Natural killer cell treated with Interleukin-12 subunit alpha and Interleukin-12 subunit beta and Interleukin-15 and Interleukin-18, amount 100 ng/mL, for 72 hours (primary cell): ENCODE data around the gene CCR6. TPM values are rescaled to one million over a fixed set of nuclear protein-coding genes. Genes with fewer than 3 reads are reported as not detected.
"Not testable (repeated sequence)": the region's sequence is repeated elsewhere in the genome, so short reads cannot be mapped to it uniquely, and the experiment has no call there.

Experiments used
- ATAC-seq, 2 donors: fragments of 150-1000 bp; cut with Tn5 transposase in 1 of 2; sonication (Bioruptor Pico), chemical (Tn5 transposase) in 1 of 2; 2 replicates each; pipeline ENCODE4 v1.10.0; 2021
- DNase-seq: peaks from one replicate; pipeline ENCODE4 v3.0.0; 2022; ENCODE audit warnings: low spot score
- H3K27ac Mint-ChIP-seq, 2 donors: 1 replicate in 1 of 2; 2 replicates in 1 of 2; pipeline ENCODE4 v1.8.0; 2022; ENCODE audit warnings: mixed read lengths in 2 of 2, mild to moderate bottlenecking in 1 of 2, moderate library complexity in 1 of 2
- H3K27me3 Mint-ChIP-seq, 2 donors: 1 replicate in 1 of 2; 2 replicates in 1 of 2; pipeline ENCODE4 v1.8.0; 2022; ENCODE audit warnings: mixed read lengths in 2 of 2
- H3K36me3 Mint-ChIP-seq: one replicate; pipeline ENCODE4 v1.8.0; 2022; ENCODE audit warnings: mixed read lengths
- H3K4me1 Mint-ChIP-seq, 2 donors: 1 replicate in 1 of 2; 2 replicates in 1 of 2; pipeline ENCODE4 v1.8.0; 2022; ENCODE audit warnings: low read depth in 2 of 2, mixed read lengths in 2 of 2, mild to moderate bottlenecking in 1 of 2
- H3K4me3 Mint-ChIP-seq: one replicate; pipeline ENCODE4 v1.8.0; 2022; ENCODE audit warnings: mixed read lengths
- H3K9me3 Mint-ChIP-seq: 2 replicates; pipeline ENCODE4 v1.8.0; 2022; ENCODE audit warnings: mixed read lengths
- total RNA-seq, 2 donors: library from RNA; stranded (reverse); gene quantifications; one replicate each; pipeline ENCODE4 v1.2.3, GENCODE V29; 2022

CCR6 gene
- under 1 TPM in 1 of 2 donors, not detected in 1; 0.17 TPM for total RNA-seq

- Mint-ChIP-seq H3K27me3 (peaks cover 7 to 16% of the 10 kb centered on the region in 2 donors), H3K36me3 (no peaks in the 10 kb centered on the region), H3K4me3 (peak within 1 kb of the TSS; percentile 79), H3K27ac (peak within 1 kb of the TSS; percentile 50 to 69), H3K4me1 (peaks cover 39 to 56% of the 10 kb centered on the region in 2 donors), H3K9me3 (no peaks in the 10 kb centered on the region)
- no peak for DNase-seq
- peak; percentile 57 to 71 for ATAC-seq
Measured at GRCh38 chr6:167122827-167123657, at the start of gene CCR6. CCR6 (plus strand) TSS chr6:167123096; CDS start chr6:167136135, 13,039 bp downstream.

- Mint-ChIP-seq H3K4me3 (no peak overlapping the region), H3K4me1 (no peaks in the 10 kb centered on the region), H3K9me3 (peaks cover 10% of the 10 kb centered on the region), H3K36me3 (peaks cover 26% of the 10 kb centered on the region), H3K27ac (no peak overlapping the region), H3K27me3 (peaks cover 14 to 43% of the 10 kb centered on the region in 2 donors)
- ATAC-seq (no peak), DNase-seq (no peak)
Measured at GRCh38 chr6:167073679-167074274, 49.1 kb upstream of the CCR6 start.

DNA sequence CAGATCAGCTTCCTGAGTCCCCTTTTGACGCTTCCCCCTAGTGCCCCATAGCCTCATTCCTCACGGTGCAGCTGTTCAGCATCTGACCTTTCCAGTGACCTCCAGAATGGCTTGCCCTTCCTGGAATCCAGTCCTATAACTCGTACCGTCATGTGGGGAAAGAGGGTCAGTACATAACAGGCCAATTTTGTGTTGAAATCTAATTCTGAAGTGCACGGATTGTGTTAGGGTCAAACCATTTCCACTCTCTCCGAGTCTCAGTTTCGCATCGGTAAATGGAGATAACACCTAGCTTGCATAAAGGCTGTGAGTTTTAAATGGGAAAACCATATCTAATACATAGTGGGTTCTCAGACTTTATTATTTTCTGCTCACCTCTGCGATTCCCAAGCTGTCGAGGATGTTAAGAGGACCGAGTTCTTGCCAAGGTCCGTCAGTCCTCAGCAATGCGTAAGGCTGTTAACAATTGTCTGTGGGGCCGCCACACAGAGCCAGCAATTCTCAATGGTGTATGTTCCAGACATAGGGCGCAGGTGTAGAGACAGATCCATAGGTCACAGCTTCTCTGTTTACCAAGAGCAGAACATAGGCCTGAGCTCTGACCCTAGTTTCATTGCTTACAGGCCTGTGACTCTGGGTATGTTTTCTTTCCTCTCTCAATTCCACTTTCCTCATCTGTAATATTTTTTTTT lies 45.5 kb upstream of the CCR6 start:
- Mint-ChIP-seq H3K36me3 (peaks cover 12% of the 10 kb centered on the region), H3K9me3 (peaks cover 4% of the 10 kb centered on the region), H3K27ac (no peak overlapping the region), H3K4me1 (peaks cover 0 to 5% of the 10 kb centered on the region in 2 donors), H3K27me3 (peaks cover 5 to 20% of the 10 kb centered on the region in 2 donors), H3K4me3 (no peak overlapping the region)
- ATAC-seq (no peak), DNase-seq (no peak)

DNA sequence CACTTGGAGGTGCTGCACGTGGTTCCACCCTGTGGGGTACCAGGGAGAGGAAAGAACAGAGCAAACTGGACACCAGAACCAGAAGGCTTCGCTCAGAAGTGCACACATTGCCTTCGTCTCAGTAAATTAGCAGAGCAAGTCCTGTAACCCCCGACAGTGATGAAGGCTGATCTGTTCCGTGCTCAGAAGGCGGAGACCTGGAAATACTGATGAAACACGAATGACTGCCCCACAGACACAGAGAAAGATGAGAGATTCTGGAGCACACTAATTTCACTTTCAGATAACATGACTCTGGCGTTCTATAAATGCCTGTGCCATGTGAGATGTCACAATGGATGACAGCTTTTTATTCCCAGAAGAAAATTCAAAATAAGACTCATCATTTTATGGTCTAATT lies 44.2 kb upstream of the CCR6 start:
- Mint-ChIP-seq H3K27ac (no peak overlapping the region), H3K27me3 (peaks cover 4 to 15% of the 10 kb centered on the region in 2 donors), H3K9me3 (peaks cover 2% of the 10 kb centered on the region), H3K36me3 (peaks cover 2% of the 10 kb centered on the region), H3K4me3 (no peak overlapping the region), H3K4me1 (peaks cover 0 to 5% of the 10 kb centered on the region in 2 donors)
- ATAC-seq: no peak
- DNase-seq: no peak

- Mint-ChIP-seq H3K27me3 (peaks cover 4 to 7% of the 10 kb centered on the region in 2 donors), H3K36me3 (no peaks in the 10 kb centered on the region), H3K9me3 (no peaks in the 10 kb centered on the region), H3K27ac (no peak overlapping the region), H3K4me3 (no peak overlapping the region), H3K4me1 (peaks cover 0 to 5% of the 10 kb centered on the region in 2 donors)
- ATAC-seq (peak in 1 of 2 donors; percentile 80), DNase-seq (no peak)
Measured at GRCh38 chr6:167079853-167080297, 43.0 kb upstream of the CCR6 start.

DNA sequence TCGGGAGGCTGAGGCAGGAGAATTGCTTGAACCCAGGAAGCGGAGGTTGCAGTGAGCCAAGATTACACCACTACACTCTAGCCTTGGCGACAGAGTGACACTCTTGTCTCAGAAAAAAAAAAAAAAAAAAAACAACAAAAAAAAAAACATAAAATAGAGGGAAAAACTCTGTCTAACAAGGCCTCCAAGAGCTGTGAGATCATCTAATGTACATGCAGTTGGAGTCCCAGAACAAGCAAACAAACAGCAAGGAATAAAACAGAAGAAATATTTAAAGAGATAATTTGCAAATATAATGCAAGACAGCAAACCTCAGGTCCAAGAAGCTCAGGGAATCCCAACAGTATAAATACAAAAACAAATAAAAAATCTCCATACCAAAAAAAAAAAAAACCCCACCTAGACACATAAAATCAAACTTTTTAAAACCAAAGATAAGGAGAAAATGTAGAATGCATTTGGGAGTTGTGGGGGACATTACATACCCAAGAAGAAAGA lies 35.0 kb upstream of the CCR6 start:
- DNase-seq (no peak), ATAC-seq (no peak)
- no peak overlapping the region for H3K4me3 Mint-ChIP-seq
- H3K27me3 Mint-ChIP-seq: peaks cover 0 to 2% of the 10 kb centered on the region in 2 donors
- H3K4me1 Mint-ChIP-seq: peaks cover 17% of the 10 kb centered on the region in 2 donors
- peaks cover 4% of the 10 kb centered on the region for H3K9me3 Mint-ChIP-seq
- peaks cover 22% of the 10 kb centered on the region for H3K36me3 Mint-ChIP-seq
- H3K27ac Mint-ChIP-seq: no peak overlapping the region

- H3K9me3 Mint-ChIP-seq, H3K27ac Mint-ChIP-seq, H3K4me3 Mint-ChIP-seq, H3K27me3 Mint-ChIP-seq, ATAC-seq, DNase-seq: not testable (repeated sequence)
- Mint-ChIP-seq H3K36me3 (peaks cover 22% of the 10 kb centered on the region), H3K4me1 (peaks cover 23 to 24% of the 10 kb centered on the region in 2 donors)
Measured at GRCh38 chr6:167088741-167089140, 34.2 kb upstream of the CCR6 start.

GRCh38 chr6:167089243-167090142 lies 33.4 kb upstream of the CCR6 start:
- Mint-ChIP-seq H3K36me3 (peaks cover 22% of the 10 kb centered on the region), H3K4me1 (peaks cover 30 to 32% of the 10 kb centered on the region in 2 donors), H3K4me3 (no peak overlapping the region), H3K9me3 (peaks cover 4% of the 10 kb centered on the region), H3K27me3 (peaks cover 0 to 2% of the 10 kb centered on the region in 2 donors), H3K27ac (no peak overlapping the region)
- DNase-seq: no peak
- ATAC-seq: peak in 1 of 2 donors; percentile 12

DNA sequence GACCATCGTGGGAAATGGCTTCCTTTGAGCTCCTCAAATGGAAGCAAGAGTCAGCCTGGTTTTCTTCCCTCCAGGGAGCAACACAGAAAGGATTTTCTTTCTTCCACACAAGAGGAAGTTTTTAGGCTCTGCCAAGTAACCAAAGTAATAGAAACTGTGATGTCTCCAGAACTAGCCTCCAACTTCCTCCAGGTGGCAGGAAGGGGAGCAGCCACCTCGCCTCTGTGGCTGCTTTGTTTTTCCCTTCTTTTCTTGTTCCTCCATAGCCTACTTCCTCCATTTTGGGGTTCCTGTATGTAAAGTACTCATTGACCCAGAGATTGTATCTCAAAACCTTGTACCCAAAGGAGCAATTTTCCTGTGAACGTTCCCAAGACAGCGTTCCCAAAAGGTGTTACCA lies 32.7 kb upstream of the CCR6 start:
- H3K9me3 Mint-ChIP-seq: peaks cover 4% of the 10 kb centered on the region
- ATAC-seq (no peak), DNase-seq (no peak)
- H3K4me3 Mint-ChIP-seq: no peak overlapping the region
- H3K36me3 Mint-ChIP-seq: peaks cover 22% of the 10 kb centered on the region
- peaks cover 32 to 38% of the 10 kb centered on the region in 2 donors for H3K4me1 Mint-ChIP-seq
- H3K27me3 Mint-ChIP-seq: peaks cover 0 to 2% of the 10 kb centered on the region in 2 donors
- no peak overlapping the region for H3K27ac Mint-ChIP-seq

GRCh38 chr6:167091026-167091804 lies 31.7 kb upstream of the CCR6 start:
- no peak for DNase-seq
- peaks cover 4% of the 10 kb centered on the region for H3K9me3 Mint-ChIP-seq
- H3K4me3 Mint-ChIP-seq: peak overlapping the region; percentile 45
- H3K27me3 Mint-ChIP-seq: no peaks in the 10 kb centered on the region
- peaks cover 32 to 38% of the 10 kb centered on the region in 2 donors for H3K4me1 Mint-ChIP-seq
- peak in 1 of 2 donors; percentile 13 for ATAC-seq
- H3K36me3 Mint-ChIP-seq: peaks cover 16% of the 10 kb centered on the region
- H3K27ac Mint-ChIP-seq: peak overlapping the region in 1 of 2 donors; percentile 21

- peaks cover 32 to 38% of the 10 kb centered on the region in 2 donors for H3K4me1 Mint-ChIP-seq
- DNase-seq: no peak
- ATAC-seq: no peak
- H3K36me3 Mint-ChIP-seq: peaks cover 13% of the 10 kb centered on the region
- peak overlapping the region; percentile 45 for H3K4me3 Mint-ChIP-seq
- H3K27me3 Mint-ChIP-seq: no peaks in the 10 kb centered on the region
- peaks cover 4% of the 10 kb centered on the region for H3K9me3 Mint-ChIP-seq
- peak overlapping the region in 1 of 2 donors; percentile 21 for H3K27ac Mint-ChIP-seq
Measured at GRCh38 chr6:167091805-167092107, 31.1 kb upstream of the CCR6 start.

DNA sequence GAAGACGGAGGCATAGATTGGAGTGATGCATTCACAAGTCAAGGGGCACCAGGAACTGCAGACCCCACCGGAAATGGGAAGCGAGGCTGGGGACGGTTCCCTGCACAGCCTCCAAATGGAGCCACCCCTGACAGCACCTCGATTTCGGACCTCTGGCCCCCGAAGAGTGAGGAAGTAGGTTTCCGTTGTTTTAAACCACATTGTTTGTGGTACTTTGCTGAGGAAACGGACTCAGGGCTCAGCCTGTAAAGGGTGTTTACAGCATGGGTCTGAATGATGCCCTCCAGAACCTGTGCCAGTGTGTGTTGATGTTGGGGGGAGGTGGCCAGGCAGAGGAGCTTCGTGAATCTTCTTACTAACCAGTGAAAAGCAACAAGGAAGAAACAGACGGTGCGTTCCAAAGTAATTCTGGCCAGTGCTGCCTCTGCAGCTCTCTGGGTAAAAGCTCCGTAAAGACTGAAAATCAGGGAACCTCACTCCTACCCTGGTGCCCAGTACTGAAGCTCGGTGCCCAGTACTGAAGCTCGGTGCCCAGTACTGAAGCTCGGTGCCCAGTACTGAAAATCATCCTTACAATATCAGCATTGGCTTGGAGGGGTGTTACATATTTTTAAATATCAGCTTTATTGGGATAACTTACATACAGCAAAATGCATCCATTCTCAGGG lies 30.1 kb upstream of the CCR6 start:
- Mint-ChIP-seq H3K36me3 (peaks cover 3% of the 10 kb centered on the region), H3K4me3 (peak overlapping the region; percentile 76), H3K4me1 (peaks cover 32 to 38% of the 10 kb centered on the region in 2 donors), H3K9me3 (no peaks in the 10 kb centered on the region), H3K27me3 (no peaks in the 10 kb centered on the region), H3K27ac (peak overlapping the region; percentile 72)
- DNase-seq (no peak), ATAC-seq (peak in 1 of 2 donors; percentile 25)
